ENCODE measurements around the gene C1orf146. TPM values are rescaled to one million over a fixed set of nuclear protein-coding genes. Genes with fewer than 3 reads are reported as not detected.
"Not testable (repeated sequence)": the region's sequence is repeated elsewhere in the genome, so short reads cannot be mapped to it uniquely, and the experiment has no call there.

Gene C1orf146
- total RNA-seq, 2 donors from 2014 or later: not detected

DNA sequence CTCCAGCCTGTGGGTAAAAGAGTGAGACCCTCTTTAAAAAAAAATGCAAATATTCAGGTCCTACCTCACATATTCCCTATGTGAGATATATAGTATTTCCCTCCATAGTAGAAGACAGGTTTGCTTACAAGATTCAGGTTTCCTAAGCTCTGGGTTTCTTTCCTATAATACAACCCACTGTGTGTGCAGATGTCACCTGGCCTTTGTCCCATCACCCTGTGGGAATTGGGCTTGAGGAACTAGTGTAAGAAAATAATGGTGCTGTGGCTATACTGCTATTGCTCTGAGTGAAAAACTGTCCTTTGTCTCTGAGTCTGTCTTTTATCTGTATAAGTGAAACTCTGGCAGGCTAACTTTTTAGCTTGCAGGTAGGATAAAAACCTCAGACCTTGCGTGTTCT, 13.0 kb downstream of the C1orf146 start:
- intact Hi-C loops (cut with DNase I): no loop called here
- Histone ChIP-seq H3K4me1 (no peaks in the 10 kb centered on the region), H3K9ac (ENCODE audit: low read depth in 2 of 2, low read length in 2 of 2) (no peak overlapping the region), H3K9me3 (no peaks in the 10 kb centered on the region), H3K27me3 (no peaks in the 10 kb centered on the region), H3K4me3 (no peak overlapping the region), H3K27ac (no peak overlapping the region), H3K36me3 (no peaks in the 10 kb centered on the region)
- no peak for DNase-seq
- TF ChIP-seq, protein P1, sequence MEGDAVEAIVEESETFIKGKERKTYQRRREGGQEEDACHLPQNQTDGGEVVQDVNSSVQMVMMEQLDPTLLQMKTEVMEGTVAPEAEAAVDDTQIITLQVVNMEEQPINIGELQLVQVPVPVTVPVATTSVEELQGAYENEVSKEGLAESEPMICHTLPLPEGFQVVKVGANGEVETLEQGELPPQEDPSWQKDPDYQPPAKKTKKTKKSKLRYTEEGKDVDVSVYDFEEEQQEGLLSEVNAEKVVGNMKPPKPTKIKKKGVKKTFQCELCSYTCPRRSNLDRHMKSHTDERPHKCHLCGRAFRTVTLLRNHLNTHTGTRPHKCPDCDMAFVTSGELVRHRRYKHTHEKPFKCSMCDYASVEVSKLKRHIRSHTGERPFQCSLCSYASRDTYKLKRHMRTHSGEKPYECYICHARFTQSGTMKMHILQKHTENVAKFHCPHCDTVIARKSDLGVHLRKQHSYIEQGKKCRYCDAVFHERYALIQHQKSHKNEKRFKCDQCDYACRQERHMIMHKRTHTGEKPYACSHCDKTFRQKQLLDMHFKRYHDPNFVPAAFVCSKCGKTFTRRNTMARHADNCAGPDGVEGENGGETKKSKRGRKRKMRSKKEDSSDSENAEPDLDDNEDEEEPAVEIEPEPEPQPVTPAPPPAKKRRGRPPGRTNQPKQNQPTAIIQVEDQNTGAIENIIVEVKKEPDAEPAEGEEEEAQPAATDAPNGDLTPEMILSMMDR (IDR thresholded peaks at IDR 0.05): no peak

DNA sequence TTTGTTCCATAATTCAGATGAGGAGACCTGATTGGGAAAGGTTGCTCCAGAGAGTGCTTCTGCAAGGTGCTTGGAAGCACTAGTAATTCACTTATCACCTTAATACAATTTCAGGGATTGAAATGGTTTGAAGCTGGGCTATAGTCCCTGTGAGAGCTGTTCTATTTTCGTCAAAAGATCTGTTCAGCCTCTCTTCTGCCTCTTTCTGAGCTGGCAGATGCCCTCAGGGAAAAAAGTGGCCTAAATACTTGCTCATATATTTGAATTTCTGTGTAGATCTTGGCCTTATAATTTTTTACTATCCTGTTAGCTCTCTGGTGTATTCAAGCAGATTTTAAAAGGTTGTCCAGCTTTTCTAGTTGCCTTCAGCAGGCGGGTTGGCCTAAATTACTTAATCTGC, 22.3 kb downstream of the C1orf146 start:
- no peaks in the 10 kb centered on the region for H3K4me1 ChIP-seq
- H3K4me3 ChIP-seq: no peak overlapping the region
- no peaks in the 10 kb centered on the region for H3K27me3 ChIP-seq
- H3K9me3 ChIP-seq: no peaks in the 10 kb centered on the region
- H3K9ac ChIP-seq (ENCODE audit: low read depth in 2 of 2, low read length in 2 of 2): no peak overlapping the region
- DNase-seq: no peak
- no peaks in the 10 kb centered on the region for H3K36me3 ChIP-seq
- TF ChIP-seq, protein P1 (IDR thresholded peaks at IDR 0.05): no peak
- H3K27ac ChIP-seq: no peak overlapping the region
- intact Hi-C loops (cut with DNase I): no loop called here

DNA sequence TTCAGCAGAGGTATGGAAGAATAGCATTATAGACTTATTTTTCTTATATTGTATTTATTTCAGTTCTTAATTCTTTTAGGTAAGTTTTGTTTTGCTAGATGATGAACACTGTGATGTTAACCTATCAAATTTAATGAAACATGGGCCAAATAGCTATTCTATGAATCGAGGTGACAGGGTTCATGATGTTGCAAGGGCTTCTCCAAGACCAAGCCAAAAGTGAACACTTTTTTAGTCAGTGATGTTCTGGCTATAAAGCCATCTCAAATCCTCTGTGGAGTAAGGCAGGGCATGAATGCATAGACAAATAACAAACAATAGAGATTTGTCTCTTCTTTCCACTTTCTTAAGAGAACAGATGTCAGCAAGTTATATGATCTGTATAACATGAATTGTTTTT, 26.7 kb downstream of the C1orf146 start:
- TF ChIP-seq, protein P1 (IDR thresholded peaks at IDR 0.05): no peak
- Histone ChIP-seq H3K9ac (ENCODE audit: low read depth in 2 of 2, low read length in 2 of 2) (no peak overlapping the region), H3K4me3 (no peak overlapping the region), H3K36me3 (no peaks in the 10 kb centered on the region), H3K27me3 (no peaks in the 10 kb centered on the region), H3K9me3 (no peaks in the 10 kb centered on the region), H3K4me1 (no peaks in the 10 kb centered on the region), H3K27ac (no peak overlapping the region)
- intact Hi-C loops (cut with DNase I): no loop called here
- no peak for DNase-seq

DNA sequence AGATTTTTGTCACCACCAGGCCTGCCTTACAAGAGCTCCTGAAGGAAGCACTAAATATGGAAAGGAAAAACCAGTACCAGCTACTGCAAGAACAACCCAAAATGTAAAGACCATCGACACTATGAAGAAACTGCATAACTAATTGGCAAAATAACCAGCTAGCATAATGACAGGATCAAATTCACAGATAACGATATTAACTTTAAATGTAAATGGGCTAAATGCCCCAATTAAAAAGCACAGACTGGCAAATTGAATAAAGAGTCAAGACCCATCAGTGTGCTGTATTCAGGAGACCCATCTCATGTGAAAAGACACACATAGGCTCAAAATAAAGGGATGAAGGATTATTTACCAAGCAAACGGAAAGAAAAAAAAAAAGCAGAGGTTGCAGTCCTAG, 37.0 kb downstream of the C1orf146 start:
- H3K4me3 ChIP-seq; H3K27me3 ChIP-seq; H3K9ac ChIP-seq (ENCODE audit: low read depth in 2 of 2, low read length in 2 of 2); H3K36me3 ChIP-seq; intact Hi-C loops (cut with DNase I); H3K4me1 ChIP-seq; DNase-seq; H3K9me3 ChIP-seq; H3K27ac ChIP-seq: not testable (repeated sequence)

DNA sequence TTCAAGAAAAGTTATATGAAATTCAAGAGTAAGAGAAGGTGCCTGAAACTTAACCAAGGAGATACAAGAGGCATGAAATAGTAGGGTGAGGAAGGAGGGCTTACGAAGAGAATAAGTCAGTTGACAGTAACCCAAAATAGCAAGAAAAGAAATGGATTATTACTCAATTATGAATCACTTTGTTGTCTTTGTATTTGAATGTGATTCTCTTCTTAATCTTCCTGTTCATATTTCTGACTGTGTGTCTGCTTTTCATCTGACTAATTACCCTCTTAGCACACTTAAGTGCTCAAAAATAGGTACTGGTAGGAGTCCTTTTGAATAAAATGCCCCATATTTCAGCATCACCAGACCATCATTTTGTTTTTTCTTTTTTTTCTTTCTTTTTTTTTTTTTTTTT, 41.6 kb downstream of the C1orf146 start:
- TF ChIP-seq, protein P1 (IDR thresholded peaks at IDR 0.05): no peak
- Histone ChIP-seq H3K9ac (ENCODE audit: low read depth in 2 of 2, low read length in 2 of 2) (no peak overlapping the region), H3K27ac (no peak overlapping the region), H3K9me3 (no peaks in the 10 kb centered on the region), H3K4me1 (no peaks in the 10 kb centered on the region), H3K27me3 (no peaks in the 10 kb centered on the region), H3K36me3 (no peaks in the 10 kb centered on the region), H3K4me3 (no peak overlapping the region)
- intact Hi-C loops (cut with DNase I): no loop called here
- no peak for DNase-seq

DNA sequence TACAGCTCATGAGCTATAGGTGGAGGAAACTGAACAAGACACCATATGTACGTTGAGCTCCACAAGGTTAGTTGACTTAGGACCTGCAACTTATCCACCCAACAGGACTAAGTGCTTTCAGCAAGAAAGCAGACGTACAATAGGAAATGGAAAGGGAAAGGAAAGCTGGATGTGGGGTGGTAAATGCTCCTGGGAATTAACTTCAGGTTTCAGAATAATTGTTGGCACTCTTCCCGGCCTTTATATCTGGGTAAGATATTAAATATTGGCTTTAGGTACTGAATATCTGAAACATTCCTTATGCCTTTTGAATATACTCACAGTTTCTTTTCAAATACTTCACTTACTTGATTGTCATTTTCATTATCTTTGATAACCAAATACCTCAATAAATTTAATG, 44.8 kb downstream of the C1orf146 start:
- Histone ChIP-seq H3K27me3 (no peaks in the 10 kb centered on the region), H3K9ac (ENCODE audit: low read depth in 2 of 2, low read length in 2 of 2) (no peak overlapping the region), H3K9me3 (no peaks in the 10 kb centered on the region), H3K27ac (no peak overlapping the region), H3K4me3 (no peak overlapping the region), H3K36me3 (no peaks in the 10 kb centered on the region), H3K4me1 (no peaks in the 10 kb centered on the region)
- DNase-seq: no peak
- TF ChIP-seq, protein P1 (IDR thresholded peaks at IDR 0.05): no peak
- intact Hi-C loops (cut with DNase I): no loop called here
